Progenitor cell of endocrine pancreas (in vitro differentiated cells): Measurements from ENCODE around the gene ITPR2. TPM values are rescaled to one million over a fixed set of nuclear protein-coding genes. Genes with fewer than 3 reads are reported as not detected.

Experiments used
- DNase-seq: peaks from one replicate; pipeline ENCODE4 v3.0.0; 2021; ENCODE audit warnings: low spot score; ENCODE audit not compliant: unreplicated experiment
- H3K27ac Mint-ChIP-seq: 2 replicates; pipeline ENCODE4 v1.8.0; 2021; ENCODE audit warnings: mild to moderate bottlenecking, moderate library complexity, mixed read lengths
- H3K27me3 Mint-ChIP-seq: 2 replicates; pipeline ENCODE4 v1.8.0; 2021; ENCODE audit warnings: mixed read lengths
- H3K36me3 Mint-ChIP-seq: 2 replicates; pipeline ENCODE4 v1.8.0; 2022; ENCODE audit warnings: mixed read lengths; ENCODE audit not compliant: insufficient read depth
- H3K4me1 Mint-ChIP-seq: 2 replicates; pipeline ENCODE4 v1.8.0; 2021; ENCODE audit warnings: low read depth, mixed read lengths
- H3K4me3 Mint-ChIP-seq: 2 replicates; pipeline ENCODE4 v1.8.0; 2021; ENCODE audit warnings: low read depth, mild to moderate bottlenecking, moderate library complexity, mixed read lengths
- H3K9me3 Mint-ChIP-seq: 2 replicates; pipeline ENCODE4 v1.8.0; 2021; ENCODE audit warnings: low read depth, mixed read lengths
- total RNA-seq: library from RNA; stranded (reverse); gene quantifications from 2 replicates; pipeline ENCODE4 v1.2.1, GENCODE V29; 2021
- TF ChIP-seq, protein P1 (sequence below): fragments of 200-600 bp; sonication (generic); IDR thresholded peaks from one replicate; pipeline ENCODE4 v1.5.0; 2021; ENCODE audit warnings: antibody characterized with exemption, mild to moderate bottlenecking; ENCODE audit not compliant: unreplicated experiment

The ITPR2 gene
- total RNA-seq, 1 donor from 2014 or later: 72.4 TPM

DNA sequence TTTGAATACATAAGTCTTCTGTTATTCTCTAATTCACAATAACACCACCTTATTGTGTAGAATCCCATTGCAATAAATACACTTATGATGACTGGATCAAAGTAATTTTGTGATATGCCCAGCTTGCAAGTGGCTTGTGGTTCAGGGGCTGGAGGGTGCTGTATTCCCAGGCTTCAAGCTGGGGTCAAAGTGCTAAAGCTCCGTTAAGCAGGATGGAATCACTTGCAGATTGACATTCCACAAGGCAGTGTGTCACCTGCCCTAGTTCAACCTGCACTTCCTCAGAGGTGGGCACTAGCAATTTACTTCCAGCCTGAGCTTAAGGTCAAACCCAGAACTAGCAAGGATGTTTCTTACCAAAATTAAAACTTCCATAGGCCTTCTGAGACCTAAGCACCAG, 471.0 kb downstream of the ITPR2 start:
- Mint-ChIP-seq H3K27me3 (no peaks in the 10 kb centered on the region), H3K27ac (no peak overlapping the region), H3K4me3 (no peak overlapping the region), H3K4me1 (peaks cover 4% of the 10 kb centered on the region), H3K9me3 (no peaks in the 10 kb centered on the region), H3K36me3 (no peaks in the 10 kb centered on the region)
- DNase-seq: no peak
- TF ChIP-seq, protein P1, sequence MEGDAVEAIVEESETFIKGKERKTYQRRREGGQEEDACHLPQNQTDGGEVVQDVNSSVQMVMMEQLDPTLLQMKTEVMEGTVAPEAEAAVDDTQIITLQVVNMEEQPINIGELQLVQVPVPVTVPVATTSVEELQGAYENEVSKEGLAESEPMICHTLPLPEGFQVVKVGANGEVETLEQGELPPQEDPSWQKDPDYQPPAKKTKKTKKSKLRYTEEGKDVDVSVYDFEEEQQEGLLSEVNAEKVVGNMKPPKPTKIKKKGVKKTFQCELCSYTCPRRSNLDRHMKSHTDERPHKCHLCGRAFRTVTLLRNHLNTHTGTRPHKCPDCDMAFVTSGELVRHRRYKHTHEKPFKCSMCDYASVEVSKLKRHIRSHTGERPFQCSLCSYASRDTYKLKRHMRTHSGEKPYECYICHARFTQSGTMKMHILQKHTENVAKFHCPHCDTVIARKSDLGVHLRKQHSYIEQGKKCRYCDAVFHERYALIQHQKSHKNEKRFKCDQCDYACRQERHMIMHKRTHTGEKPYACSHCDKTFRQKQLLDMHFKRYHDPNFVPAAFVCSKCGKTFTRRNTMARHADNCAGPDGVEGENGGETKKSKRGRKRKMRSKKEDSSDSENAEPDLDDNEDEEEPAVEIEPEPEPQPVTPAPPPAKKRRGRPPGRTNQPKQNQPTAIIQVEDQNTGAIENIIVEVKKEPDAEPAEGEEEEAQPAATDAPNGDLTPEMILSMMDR: no peak

DNA sequence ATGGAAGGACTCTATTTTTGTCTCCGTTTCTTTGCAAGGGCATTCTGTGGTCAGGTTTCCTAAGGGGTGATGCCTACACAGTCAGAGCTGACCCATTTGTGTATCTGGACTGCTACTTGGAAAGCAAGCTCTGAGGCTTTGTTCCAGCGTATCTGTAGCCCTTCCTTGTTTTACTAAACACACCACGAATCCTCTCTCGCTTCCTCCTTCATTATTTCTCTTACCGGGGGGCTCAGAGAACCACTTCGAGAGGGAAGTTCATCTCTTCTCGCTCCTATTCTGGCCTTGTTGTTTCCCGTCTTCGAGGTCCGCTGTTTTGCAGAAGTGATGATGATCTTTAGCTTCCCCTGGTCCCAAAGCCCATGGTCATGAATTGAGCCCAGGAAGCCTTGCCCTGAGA, 472.9 kb downstream of the ITPR2 start:
- no peaks in the 10 kb centered on the region for H3K9me3 Mint-ChIP-seq
- no peak overlapping the region for H3K27ac Mint-ChIP-seq
- H3K4me1 Mint-ChIP-seq: no peaks in the 10 kb centered on the region
- H3K27me3 Mint-ChIP-seq: no peaks in the 10 kb centered on the region
- H3K4me3 Mint-ChIP-seq: no peak overlapping the region
- TF ChIP-seq, protein P1: no peak
- DNase-seq: no peak
- no peaks in the 10 kb centered on the region for H3K36me3 Mint-ChIP-seq

DNA sequence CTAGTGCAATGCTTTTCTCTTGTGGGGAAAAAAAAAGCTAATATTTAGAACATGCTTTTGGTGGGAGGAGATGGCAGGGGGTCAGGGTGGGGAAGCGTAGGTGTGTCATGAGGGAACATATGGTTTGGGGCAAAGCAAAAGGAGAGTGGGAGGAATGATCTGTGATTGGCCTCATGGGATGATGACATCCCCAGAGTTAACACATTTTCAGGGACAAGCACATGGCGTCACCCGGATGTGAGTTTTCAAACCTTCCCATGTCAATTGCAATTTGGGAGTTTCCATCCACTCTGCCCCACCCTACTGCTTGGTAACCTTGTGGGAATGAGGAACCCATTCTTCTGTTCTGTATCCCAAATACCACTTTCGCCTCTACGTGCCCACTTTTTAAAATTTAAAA, 473.4 kb downstream of the ITPR2 start:
- Mint-ChIP-seq H3K36me3 (no peaks in the 10 kb centered on the region), H3K4me1 (no peaks in the 10 kb centered on the region), H3K9me3 (no peaks in the 10 kb centered on the region), H3K4me3 (no peak overlapping the region), H3K27ac (no peak overlapping the region), H3K27me3 (no peaks in the 10 kb centered on the region)
- TF ChIP-seq, protein P1: no peak
- DNase-seq: no peak

DNA sequence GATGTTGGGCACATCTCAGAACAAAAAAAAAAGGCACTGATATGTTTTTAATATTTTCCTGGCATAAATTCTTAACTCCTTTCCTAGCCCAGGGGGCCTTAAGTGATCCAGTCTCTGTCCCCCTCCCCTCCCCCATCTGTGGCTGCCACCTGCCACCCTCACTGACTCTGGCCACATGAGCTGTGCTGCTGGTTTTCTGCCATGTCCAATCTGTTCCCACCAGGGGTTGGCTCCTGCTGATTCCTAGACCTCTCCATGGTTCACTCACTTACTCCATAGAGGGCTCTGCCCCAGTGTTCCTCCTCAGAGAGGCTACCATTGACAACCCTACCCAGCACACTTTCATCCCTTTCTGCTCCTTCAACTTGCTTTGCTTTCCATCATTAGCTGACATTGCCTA, 474.3 kb downstream of the ITPR2 start:
- H3K27ac Mint-ChIP-seq: no peak overlapping the region
- H3K27me3 Mint-ChIP-seq: no peaks in the 10 kb centered on the region
- TF ChIP-seq, protein P1: no peak
- DNase-seq: no peak
- no peaks in the 10 kb centered on the region for H3K9me3 Mint-ChIP-seq
- H3K4me3 Mint-ChIP-seq: no peak overlapping the region
- H3K4me1 Mint-ChIP-seq: no peaks in the 10 kb centered on the region
- peaks cover 3% of the 10 kb centered on the region for H3K36me3 Mint-ChIP-seq

DNA sequence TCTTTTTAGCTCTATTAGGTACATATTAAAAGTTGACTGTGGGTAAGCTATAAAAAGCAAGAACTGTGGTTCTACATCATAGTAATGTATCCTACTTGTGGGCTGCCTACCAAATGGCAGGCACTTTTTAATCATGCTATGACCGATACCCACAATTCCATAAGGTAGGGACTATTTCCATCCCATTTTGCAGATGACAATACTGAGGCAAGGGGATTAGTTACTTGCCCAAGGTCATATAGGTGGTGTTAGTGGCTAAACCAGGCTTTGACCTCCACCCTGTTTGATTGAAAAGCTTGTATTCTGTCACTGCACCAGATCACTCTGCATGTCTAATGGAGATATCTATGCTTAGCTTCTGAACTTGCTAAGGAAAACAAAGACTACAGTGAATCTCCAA, 485.7 kb downstream of the ITPR2 start:
- H3K4me3 Mint-ChIP-seq: no peak overlapping the region
- H3K9me3 Mint-ChIP-seq: no peaks in the 10 kb centered on the region
- TF ChIP-seq, protein P1: no peak
- H3K27me3 Mint-ChIP-seq: no peaks in the 10 kb centered on the region
- H3K36me3 Mint-ChIP-seq: no peaks in the 10 kb centered on the region
- DNase-seq: no peak
- H3K27ac Mint-ChIP-seq: no peak overlapping the region
- no peaks in the 10 kb centered on the region for H3K4me1 Mint-ChIP-seq

DNA sequence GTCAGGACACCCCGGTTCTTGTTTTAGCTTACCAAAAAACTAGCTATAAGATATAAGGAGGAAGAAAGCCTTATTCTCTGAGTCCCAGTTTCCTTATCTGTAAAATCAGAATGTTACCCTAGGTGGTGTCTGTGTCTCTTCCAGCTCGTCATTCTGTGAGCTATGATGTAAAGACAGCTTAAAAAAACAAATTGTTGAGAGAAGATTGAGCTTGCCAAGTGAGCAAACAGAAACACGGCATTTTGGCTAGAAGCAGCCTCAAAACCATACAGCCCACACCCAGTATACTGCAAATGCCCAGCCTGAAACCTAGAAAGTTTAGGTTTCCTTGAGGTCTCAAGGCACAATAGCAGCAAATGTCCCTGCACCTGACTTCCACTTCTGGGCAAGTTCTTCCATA, 486.3 kb downstream of the ITPR2 start:
- H3K9me3 Mint-ChIP-seq: no peaks in the 10 kb centered on the region
- no peaks in the 10 kb centered on the region for H3K36me3 Mint-ChIP-seq
- no peak overlapping the region for H3K27ac Mint-ChIP-seq
- H3K4me1 Mint-ChIP-seq: peaks cover 4% of the 10 kb centered on the region
- H3K4me3 Mint-ChIP-seq: no peak overlapping the region
- no peak for DNase-seq
- no peaks in the 10 kb centered on the region for H3K27me3 Mint-ChIP-seq
- TF ChIP-seq, protein P1: no peak
